ENCODE measurements around the gene IL1RAPL1. TPM values are rescaled to one million over a fixed set of nuclear protein-coding genes. Genes with fewer than 3 reads are reported as not detected.

IL1RAPL1 gene
- total RNA-seq, 2 experiments from 2014 or later, result not detected

DNA sequence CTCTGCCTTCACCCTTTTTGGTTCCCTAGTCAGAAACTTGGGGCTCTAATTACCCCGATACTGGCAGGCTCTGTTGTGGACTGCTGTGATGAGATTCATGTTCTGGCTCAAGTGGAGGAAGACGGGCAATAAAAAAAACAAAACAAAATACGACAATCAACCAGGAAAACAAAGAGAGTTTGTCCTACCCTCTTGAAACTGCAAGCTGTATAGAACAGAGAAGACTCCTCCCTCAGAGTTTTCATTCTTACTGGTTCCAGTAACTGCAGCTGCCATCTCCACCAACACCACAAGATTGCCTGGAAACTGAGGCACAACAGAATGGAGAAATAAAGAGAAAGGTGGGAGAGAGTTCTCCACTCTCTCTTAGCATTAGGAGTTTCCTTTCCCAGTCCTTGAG lies 11.1 kb upstream of the IL1RAPL1 start:
- ATAC-seq (ENCODE audit: poor library complexity) (no peak), DNase-seq (no peak)
- Histone ChIP-seq H3K27ac (ENCODE audit: low read depth in 1 of 2, low read length in 2 of 2) (no peak overlapping the region), H3K4me3 (ENCODE audit: low read length) (no peak overlapping the region), H3K9me3 (ENCODE audit: control insufficient read depth in 1 of 2, insufficient read depth in 1 of 2, low read length in 2 of 2) (no peaks in the 10 kb centered on the region), H3K36me3 (ENCODE audit: insufficient read depth, low read length) (no peaks in the 10 kb centered on the region), H3K27me3 (ENCODE audit: control insufficient read depth in 1 of 2, insufficient read depth in 2 of 2, low read length in 2 of 2) (no peaks in the 10 kb centered on the region), H3K4me1 (ENCODE audit: insufficient read depth, low read length) (no peaks in the 10 kb centered on the region)
- Mint-ChIP-seq H3K4me3 (no peak overlapping the region), H3K9me3 (no peaks in the 10 kb centered on the region), H3K27ac (no peak overlapping the region), H3K27me3 (no peaks in the 10 kb centered on the region), H3K36me3 (ENCODE audit: low read depth) (no peaks in the 10 kb centered on the region), H3K4me1 (ENCODE audit: low read depth) (no peaks in the 10 kb centered on the region)
- intact Hi-C loops (cut with DNase I, micrococcal nuclease), result no loop called here
- TF ChIP-seq, protein P1, sequence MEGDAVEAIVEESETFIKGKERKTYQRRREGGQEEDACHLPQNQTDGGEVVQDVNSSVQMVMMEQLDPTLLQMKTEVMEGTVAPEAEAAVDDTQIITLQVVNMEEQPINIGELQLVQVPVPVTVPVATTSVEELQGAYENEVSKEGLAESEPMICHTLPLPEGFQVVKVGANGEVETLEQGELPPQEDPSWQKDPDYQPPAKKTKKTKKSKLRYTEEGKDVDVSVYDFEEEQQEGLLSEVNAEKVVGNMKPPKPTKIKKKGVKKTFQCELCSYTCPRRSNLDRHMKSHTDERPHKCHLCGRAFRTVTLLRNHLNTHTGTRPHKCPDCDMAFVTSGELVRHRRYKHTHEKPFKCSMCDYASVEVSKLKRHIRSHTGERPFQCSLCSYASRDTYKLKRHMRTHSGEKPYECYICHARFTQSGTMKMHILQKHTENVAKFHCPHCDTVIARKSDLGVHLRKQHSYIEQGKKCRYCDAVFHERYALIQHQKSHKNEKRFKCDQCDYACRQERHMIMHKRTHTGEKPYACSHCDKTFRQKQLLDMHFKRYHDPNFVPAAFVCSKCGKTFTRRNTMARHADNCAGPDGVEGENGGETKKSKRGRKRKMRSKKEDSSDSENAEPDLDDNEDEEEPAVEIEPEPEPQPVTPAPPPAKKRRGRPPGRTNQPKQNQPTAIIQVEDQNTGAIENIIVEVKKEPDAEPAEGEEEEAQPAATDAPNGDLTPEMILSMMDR (IDR thresholded peaks at IDR 0.05), result no peak
- ChIA-PET POLR2A (no interaction called here), CTCF (no interaction called here)

DNA sequence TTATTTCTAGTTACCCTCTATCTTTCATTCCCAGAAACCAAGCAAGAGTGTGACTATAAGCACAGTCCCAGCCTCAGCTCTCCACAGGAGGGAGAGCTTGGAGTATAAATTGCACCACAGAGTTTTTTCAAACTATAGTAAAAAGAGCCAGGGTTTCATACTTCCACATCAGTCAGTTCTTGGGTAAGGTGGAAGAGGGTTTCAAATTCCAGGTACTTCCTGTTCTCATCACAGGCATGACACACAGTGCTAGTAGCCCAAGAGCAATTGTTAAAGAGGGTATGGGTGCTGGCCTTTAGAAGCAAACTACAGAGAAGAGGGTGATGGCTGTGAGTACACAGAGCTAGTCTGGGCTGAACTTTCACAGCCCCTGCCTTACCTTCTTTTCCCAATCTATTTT lies 5.7 kb upstream of the IL1RAPL1 start:
- no peak for DNase-seq
- Mint-ChIP-seq H3K27me3 (no peaks in the 10 kb centered on the region), H3K9me3 (no peaks in the 10 kb centered on the region)

DNA sequence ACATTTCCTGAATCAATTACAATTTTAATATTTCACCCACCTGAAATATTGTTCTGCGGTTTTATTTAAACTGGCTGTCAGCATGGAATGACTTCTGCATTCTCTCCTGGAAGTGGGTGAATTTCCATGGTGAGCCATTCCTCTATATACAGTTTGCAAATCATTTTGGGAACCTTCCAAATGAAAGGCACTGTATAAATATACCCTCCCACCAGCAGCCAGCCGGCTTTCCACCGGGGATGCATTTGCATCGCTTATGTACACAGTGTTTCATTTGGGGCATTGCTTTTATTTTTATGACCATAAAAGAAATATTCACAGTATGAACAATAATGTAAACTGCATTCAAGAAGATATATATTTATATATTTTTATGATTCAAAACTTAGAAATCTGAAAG lies 4.7 kb upstream of the IL1RAPL1 start:
- Histone ChIP-seq H3K36me3 (ENCODE audit: insufficient read depth, low read length) (no peaks in the 10 kb centered on the region), H3K9me3 (ENCODE audit: control insufficient read depth in 1 of 2, insufficient read depth in 1 of 2, low read length in 2 of 2) (no peaks in the 10 kb centered on the region), H3K27me3 (ENCODE audit: control insufficient read depth in 1 of 2, insufficient read depth in 2 of 2, low read length in 2 of 2) (no peaks in the 10 kb centered on the region), H3K4me1 (ENCODE audit: insufficient read depth, low read length) (no peaks in the 10 kb centered on the region), H3K27ac (ENCODE audit: low read depth in 1 of 2, low read length in 2 of 2) (no peak overlapping the region), H3K4me3 (ENCODE audit: low read length) (no peak overlapping the region)
- ChIA-PET CTCF (no interaction called here), POLR2A (no interaction called here)
- H3K27me3 Mint-ChIP-seq, result no peaks in the 10 kb centered on the region
- ATAC-seq (ENCODE audit: poor library complexity) (no peak), DNase-seq (no peak)
- TF ChIP-seq, protein P1 (IDR thresholded peaks at IDR 0.05), result no peak
- H3K4me1 Mint-ChIP-seq (ENCODE audit: low read depth), result no peaks in the 10 kb centered on the region
- H3K4me3 Mint-ChIP-seq, result no peak overlapping the region
- H3K9me3 Mint-ChIP-seq, result no peaks in the 10 kb centered on the region
- no peaks in the 10 kb centered on the region for H3K36me3 Mint-ChIP-seq (ENCODE audit: low read depth)
- intact Hi-C loops (cut with DNase I, micrococcal nuclease), result no loop called here
- no peak overlapping the region for H3K27ac Mint-ChIP-seq

More for the DNA sequence above, 5.7 kb upstream of the IL1RAPL1 start:
- ChIA-PET CTCF (no interaction called here), POLR2A (no interaction called here)
- no peaks in the 10 kb centered on the region for H3K9me3 ChIP-seq (ENCODE audit: control insufficient read depth in 1 of 2, insufficient read depth in 1 of 2, low read length in 2 of 2)
- H3K27me3 ChIP-seq (ENCODE audit: control insufficient read depth in 1 of 2, insufficient read depth in 2 of 2, low read length in 2 of 2), result no peaks in the 10 kb centered on the region
- no peaks in the 10 kb centered on the region for H3K4me1 ChIP-seq (ENCODE audit: insufficient read depth, low read length)
- no peak overlapping the region for H3K4me3 ChIP-seq (ENCODE audit: low read length)
- no peak overlapping the region for H3K27ac ChIP-seq (ENCODE audit: low read depth in 1 of 2, low read length in 2 of 2)
- Mint-ChIP-seq H3K27ac (no peak overlapping the region), H3K36me3 (ENCODE audit: low read depth) (no peaks in the 10 kb centered on the region), H3K4me3 (no peak overlapping the region), H3K4me1 (ENCODE audit: low read depth) (no peaks in the 10 kb centered on the region)
- TF ChIP-seq, protein P1 (IDR thresholded peaks at IDR 0.05), result no peak
- ATAC-seq (ENCODE audit: poor library complexity), result no peak
- intact Hi-C loops (cut with DNase I, micrococcal nuclease), result no loop called here
- no peaks in the 10 kb centered on the region for H3K36me3 ChIP-seq (ENCODE audit: insufficient read depth, low read length)

Measured in CD4-positive, alpha-beta T cell (primary cell).